Measurements from ENCODE around the gene LNX2. TPM values are rescaled to one million over a fixed set of nuclear protein-coding genes. Genes with fewer than 3 reads are reported as not detected.

The LNX2 gene
- total RNA-seq, 4 donors from 2014 or later: 10.2 to 14.1 (median 12.8) TPM

DNA sequence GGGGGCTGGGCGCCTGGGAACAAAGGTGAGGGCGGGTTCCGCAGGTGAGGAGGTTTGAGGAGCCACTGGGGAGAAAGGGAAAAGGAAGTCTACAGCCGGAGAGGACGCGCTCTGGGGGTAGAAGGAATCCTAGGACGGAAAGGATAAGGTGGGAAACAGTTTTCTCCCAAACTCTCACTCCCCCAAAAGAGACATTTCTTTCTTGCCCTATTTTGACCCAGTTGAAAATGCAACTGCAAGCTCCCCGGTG lies 712 bp upstream of the LNX2 start:
- peaks cover 0 to 10% (median 4%) of the 10 kb centered on the region in 4 donors for H3K36me3 ChIP-seq
- peaks cover 30 to 53% (median 47%) of the 10 kb centered on the region in 4 donors for H3K4me1 ChIP-seq
- no peaks in the 10 kb centered on the region for H3K9me3 ChIP-seq
- intact Hi-C loops (cut with DNase I): loop anchor here (5.0 to 10.0 kb wide), 2 partner anchors 169 to 196 kb away; partner anchors contain the start of genes GTF3A and MTIF3
- H3K27ac ChIP-seq (replicated peaks in 1 of 4): peak overlapping the region; percentile 98 to 99 (median 98)
- H3K4me3 ChIP-seq: peak overlapping the region; percentile 78 to 95 (median 88)
- H3K27me3 ChIP-seq: no peaks in the 10 kb centered on the region
- 0% methylated on average over 8 of the region's 8 CpGs for WGBS
- DNase-seq (ENCODE audit: extremely low spot score): no peak
- TF ChIP-seq POLR2AphosphoS5 (IDR thresholded peaks at IDR 0.05): no peak
- TF ChIP-seq POLR2A (IDR thresholded peaks at IDR 0.05; ENCODE audit: low read depth): no peak
- no peak for TF ChIP-seq EP300 (IDR thresholded peaks at IDR 0.05)
- TF ChIP-seq, protein P1, sequence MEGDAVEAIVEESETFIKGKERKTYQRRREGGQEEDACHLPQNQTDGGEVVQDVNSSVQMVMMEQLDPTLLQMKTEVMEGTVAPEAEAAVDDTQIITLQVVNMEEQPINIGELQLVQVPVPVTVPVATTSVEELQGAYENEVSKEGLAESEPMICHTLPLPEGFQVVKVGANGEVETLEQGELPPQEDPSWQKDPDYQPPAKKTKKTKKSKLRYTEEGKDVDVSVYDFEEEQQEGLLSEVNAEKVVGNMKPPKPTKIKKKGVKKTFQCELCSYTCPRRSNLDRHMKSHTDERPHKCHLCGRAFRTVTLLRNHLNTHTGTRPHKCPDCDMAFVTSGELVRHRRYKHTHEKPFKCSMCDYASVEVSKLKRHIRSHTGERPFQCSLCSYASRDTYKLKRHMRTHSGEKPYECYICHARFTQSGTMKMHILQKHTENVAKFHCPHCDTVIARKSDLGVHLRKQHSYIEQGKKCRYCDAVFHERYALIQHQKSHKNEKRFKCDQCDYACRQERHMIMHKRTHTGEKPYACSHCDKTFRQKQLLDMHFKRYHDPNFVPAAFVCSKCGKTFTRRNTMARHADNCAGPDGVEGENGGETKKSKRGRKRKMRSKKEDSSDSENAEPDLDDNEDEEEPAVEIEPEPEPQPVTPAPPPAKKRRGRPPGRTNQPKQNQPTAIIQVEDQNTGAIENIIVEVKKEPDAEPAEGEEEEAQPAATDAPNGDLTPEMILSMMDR (IDR thresholded peaks at IDR 0.05): no peak

GRCh38 chr13:27619728-27620376 lies 477 bp downstream of the LNX2 start:
- WGBS: 2% methylated on average over 25 of the region's 47 CpGs
- no peak for DNase-seq (ENCODE audit: extremely low spot score)
- no peaks in the 10 kb centered on the region for H3K27me3 ChIP-seq
- H3K9me3 ChIP-seq: peaks cover 0 to 2% (median 0%) of the 10 kb centered on the region in 4 donors
- TF ChIP-seq, protein P1 (IDR thresholded peaks at IDR 0.05): peak; percentile 31 to 60 (median 41)
- no peak for TF ChIP-seq POLR2A (IDR thresholded peaks at IDR 0.05; ENCODE audit: low read depth)
- peak overlapping the region; percentile 98 to 99 (median 98) for H3K27ac ChIP-seq (replicated peaks in 1 of 4)
- intact Hi-C loops (cut with DNase I): loop anchor here (5.0 to 10.0 kb wide), 3 partner anchors 168 to 1065 kb away; partner anchors contain the start of genes GTF3A, MTIF3 and WASF3
- peaks cover 30 to 53% (median 47%) of the 10 kb centered on the region in 4 donors for H3K4me1 ChIP-seq
- H3K4me3 ChIP-seq: peak overlapping the region; percentile 78 to 95 (median 88)
- H3K36me3 ChIP-seq: peaks cover 0 to 9% (median 3%) of the 10 kb centered on the region in 4 donors

- no peaks in the 10 kb centered on the region for H3K27me3 ChIP-seq
- TF ChIP-seq EP300 (IDR thresholded peaks at IDR 0.05) (no peak), POLR2AphosphoS5 (IDR thresholded peaks at IDR 0.05) (no peak), POLR2A (IDR thresholded peaks at IDR 0.05; ENCODE audit: low read depth) (no peak)
- TF ChIP-seq, protein P1 (IDR thresholded peaks at IDR 0.05): no peak
- H3K27ac ChIP-seq (replicated peaks in 1 of 4): peak overlapping the region; percentile 98 to 99 (median 98)
- peaks cover 0 to 2% (median under 1%) of the 10 kb centered on the region in 4 donors for H3K36me3 ChIP-seq
- DNase-seq (ENCODE audit: extremely low spot score): no peak
- intact Hi-C loops (cut with DNase I): loop anchor here (10.0 kb wide), 1 partner anchor 1064 kb away; the partner anchor contains the start of gene WASF3
- H3K9me3 ChIP-seq: peaks cover 0 to 4% (median 0%) of the 10 kb centered on the region in 4 donors
- H3K4me3 ChIP-seq: peak overlapping the region; percentile 78 to 95 (median 88)
- peaks cover 30 to 52% (median 46%) of the 10 kb centered on the region in 4 donors for H3K4me1 ChIP-seq
- 20% methylated on average over 10 of the region's 10 CpGs for WGBS
Observed at GRCh38 chr13:27619093-27619727, 1.1 kb downstream of the LNX2 start.

DNA sequence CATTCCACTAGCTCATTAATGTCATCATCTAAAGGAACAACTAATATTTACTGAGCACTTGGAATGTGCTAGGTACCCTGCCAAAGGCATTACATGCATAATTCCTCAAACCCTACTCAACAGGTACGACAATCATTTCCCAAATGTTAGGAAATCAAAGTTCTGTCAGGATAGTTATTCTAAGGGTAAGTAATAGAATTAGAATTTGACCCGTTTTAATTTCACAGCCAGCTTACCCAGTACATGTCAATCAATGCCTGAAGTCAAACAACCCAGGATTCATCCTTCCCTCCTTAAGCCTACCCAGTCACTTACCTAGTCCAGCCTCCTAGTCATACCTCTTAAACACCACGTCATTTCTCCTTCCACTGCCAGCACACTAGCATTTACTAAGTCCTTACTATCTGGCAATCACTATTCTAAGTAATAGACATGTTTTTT lies 2.4 kb downstream of the LNX2 start:
- intact Hi-C loops (cut with DNase I): loop anchor here (10.0 kb wide), 1 partner anchor 1063 kb away; the partner anchor contains the start of gene WASF3
- DNase-seq (ENCODE audit: extremely low spot score): no peak
- 88% methylated on average over 3 of the region's 3 CpGs for WGBS
- TF ChIP-seq EP300 (IDR thresholded peaks at IDR 0.05) (no peak), POLR2AphosphoS5 (IDR thresholded peaks at IDR 0.05) (no peak), POLR2A (IDR thresholded peaks at IDR 0.05; ENCODE audit: low read depth) (no peak)
- TF ChIP-seq, protein P1 (IDR thresholded peaks at IDR 0.05): no peak
- Histone ChIP-seq H3K9me3 (peaks cover 0 to 4% (median 0%) of the 10 kb centered on the region in 4 donors), H3K36me3 (no peaks in the 10 kb centered on the region), H3K27ac (replicated peaks in 1 of 4) (no peak overlapping the region), H3K4me3 (no peak overlapping the region), H3K4me1 (peaks cover 25 to 39% (median 34%) of the 10 kb centered on the region in 4 donors), H3K27me3 (no peaks in the 10 kb centered on the region)
